ENCODE data around the gene FSHB.
"Not testable (repeated sequence)": the region's sequence is repeated elsewhere in the genome, so short reads cannot be mapped to it uniquely, and the experiment has no call there.

FSHB gene

DNA sequence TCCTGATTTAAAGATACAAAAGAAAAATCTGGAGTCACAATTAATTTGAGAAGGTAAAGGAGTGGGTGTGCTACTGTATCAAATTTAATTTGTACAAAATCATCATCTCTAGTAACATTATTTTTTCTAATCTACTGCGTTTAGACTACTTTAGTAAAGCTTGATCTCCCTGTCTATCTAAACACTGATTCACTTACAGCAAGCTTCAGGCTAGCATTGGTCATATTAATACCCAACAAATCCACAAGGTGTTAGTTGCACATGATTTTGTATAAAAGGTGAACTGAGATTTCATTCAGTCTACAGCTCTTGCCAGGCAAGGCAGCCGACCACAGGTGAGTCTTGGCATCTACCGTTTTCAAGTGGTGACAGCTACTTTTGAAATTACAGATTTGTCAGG lies at the start of gene FSHB:
TSS of gene FSHB (plus strand) at position 301 of the 400 bp plus-strand sequence. CDS start 889 bp downstream, outside the sequence.
- H3K4me1 ChIP-seq (ENCODE audit: control insufficient read depth, insufficient read depth, low read length), result no peaks in the 10 kb centered on the region
- no peak within 1 kb of the TSS for H3K4me3 ChIP-seq (ENCODE audit: low read length)
- H3K9ac ChIP-seq (ENCODE audit: low read length), result no peak within 1 kb of the TSS
- no peaks in the 10 kb centered on the region for H3K36me3 ChIP-seq (ENCODE audit: control insufficient read depth, insufficient read depth, low read length)
- H3K27ac ChIP-seq (ENCODE audit: low read depth, low read length), result no peak within 1 kb of the TSS
- H3K27me3 ChIP-seq (ENCODE audit: control insufficient read depth, insufficient read depth, low read length), result no peaks in the 10 kb centered on the region

DNA sequence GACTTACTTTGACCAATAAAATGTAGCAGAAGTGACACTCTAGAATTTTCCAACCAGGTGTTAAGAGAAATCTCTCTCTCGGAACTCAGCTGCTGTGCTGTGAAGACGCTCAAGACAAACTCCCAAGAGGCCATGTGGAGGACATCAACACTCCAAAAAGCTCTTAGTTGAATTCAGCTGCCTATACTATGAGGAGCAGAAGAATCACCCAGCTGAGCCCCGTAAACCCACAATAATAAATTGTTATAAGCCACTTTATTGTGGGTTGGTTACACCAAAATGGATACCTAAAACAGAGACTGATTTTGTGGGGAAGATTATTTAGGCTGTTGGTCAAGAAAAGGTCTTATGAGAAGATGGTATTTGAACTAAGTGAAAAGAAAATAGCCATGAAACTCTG lies 44.1 kb upstream of the FSHB start:
- Histone ChIP-seq H3K4me1 (ENCODE audit: control insufficient read depth, insufficient read depth, low read length) (no peaks in the 10 kb centered on the region), H3K4me3 (ENCODE audit: low read length) (no peak overlapping the region), H3K27ac (ENCODE audit: low read depth, low read length) (no peak overlapping the region), H3K27me3 (ENCODE audit: control insufficient read depth, insufficient read depth, low read length) (no peaks in the 10 kb centered on the region), H3K36me3 (ENCODE audit: control insufficient read depth, insufficient read depth, low read length) (no peaks in the 10 kb centered on the region), H3K9ac (ENCODE audit: low read length) (no peak overlapping the region)

DNA sequence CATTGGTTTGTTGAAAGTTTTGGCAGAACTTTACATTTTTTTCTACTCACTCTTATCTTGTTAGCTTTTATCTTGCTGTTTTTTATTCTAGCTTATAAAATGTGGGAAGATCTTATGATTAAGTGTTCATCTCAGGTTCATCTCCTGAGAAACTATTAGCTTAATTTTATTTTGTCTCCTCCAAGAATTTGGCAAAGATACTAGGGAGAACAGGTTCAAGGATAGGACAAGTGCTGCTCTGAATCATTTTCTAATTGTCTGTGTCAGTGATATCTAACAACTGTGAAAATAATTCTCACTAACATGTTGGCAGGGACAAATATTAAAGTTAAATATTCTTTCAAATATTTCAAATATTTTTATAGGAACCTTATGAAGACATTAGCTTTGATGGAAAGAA lies 38.2 kb upstream of the FSHB start:
- Histone ChIP-seq H3K4me3 (ENCODE audit: low read length) (no peak overlapping the region), H3K4me1 (ENCODE audit: control insufficient read depth, insufficient read depth, low read length) (no peaks in the 10 kb centered on the region), H3K27me3 (ENCODE audit: control insufficient read depth, insufficient read depth, low read length) (no peaks in the 10 kb centered on the region), H3K9ac (ENCODE audit: low read length) (no peak overlapping the region), H3K27ac (ENCODE audit: low read depth, low read length) (no peak overlapping the region), H3K36me3 (ENCODE audit: control insufficient read depth, insufficient read depth, low read length) (no peaks in the 10 kb centered on the region)

- no peak overlapping the region for H3K9ac ChIP-seq (ENCODE audit: low read length)
- H3K36me3 ChIP-seq (ENCODE audit: control insufficient read depth, insufficient read depth, low read length), result no peaks in the 10 kb centered on the region
- no peak overlapping the region for H3K4me3 ChIP-seq (ENCODE audit: low read length)
- no peaks in the 10 kb centered on the region for H3K4me1 ChIP-seq (ENCODE audit: control insufficient read depth, insufficient read depth, low read length)
- H3K27ac ChIP-seq (ENCODE audit: low read depth, low read length), result no peak overlapping the region
- no peaks in the 10 kb centered on the region for H3K27me3 ChIP-seq (ENCODE audit: control insufficient read depth, insufficient read depth, low read length)
Observed at GRCh38 chr11:30196400-30197206, 34.2 kb upstream of the FSHB start.

DNA sequence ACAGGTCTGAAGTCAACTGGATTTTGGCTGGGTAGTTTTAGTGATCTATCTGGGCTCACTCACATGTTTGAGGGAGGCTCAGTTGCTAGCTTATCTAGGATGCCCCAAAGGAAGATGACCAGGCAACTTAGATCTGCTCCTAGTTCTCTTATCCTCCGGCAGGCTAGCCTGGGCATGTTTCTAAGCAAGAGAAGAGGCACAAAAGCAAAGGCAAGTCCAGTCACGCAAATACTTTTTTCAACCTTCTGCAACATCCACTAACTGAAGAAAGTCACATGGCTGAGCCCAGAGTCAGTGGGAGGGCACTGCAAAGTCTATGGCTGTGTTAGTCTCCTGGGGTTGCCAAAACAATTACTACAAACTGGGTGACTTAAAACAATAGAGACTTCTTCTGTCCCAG lies 32.9 kb upstream of the FSHB start:
- H3K27ac ChIP-seq (ENCODE audit: low read depth, low read length), result no peak overlapping the region
- no peak overlapping the region for H3K9ac ChIP-seq (ENCODE audit: low read length)
- no peaks in the 10 kb centered on the region for H3K36me3 ChIP-seq (ENCODE audit: control insufficient read depth, insufficient read depth, low read length)
- no peaks in the 10 kb centered on the region for H3K4me1 ChIP-seq (ENCODE audit: control insufficient read depth, insufficient read depth, low read length)
- no peak overlapping the region for H3K4me3 ChIP-seq (ENCODE audit: low read length)
- H3K27me3 ChIP-seq (ENCODE audit: control insufficient read depth, insufficient read depth, low read length), result no peaks in the 10 kb centered on the region

DNA sequence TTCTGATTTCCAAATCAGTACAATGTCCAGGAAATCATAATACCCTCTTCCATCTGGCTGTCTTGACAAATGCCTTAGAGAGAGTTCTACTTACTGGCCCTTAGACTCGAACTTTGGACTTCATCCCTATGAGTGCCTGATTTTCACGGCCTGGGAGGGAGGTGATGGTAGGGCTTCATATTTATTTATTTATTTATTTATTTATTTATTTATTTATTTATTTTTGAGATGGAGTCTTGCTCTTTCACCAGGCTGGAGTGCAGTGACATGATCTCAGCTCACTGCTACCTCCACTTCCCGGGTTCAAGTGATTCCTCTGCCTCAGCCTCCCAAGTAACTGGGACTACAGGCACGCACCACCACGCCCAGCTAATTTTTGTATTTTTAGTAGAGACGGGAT lies 27.8 kb upstream of the FSHB start:
- H3K27me3 ChIP-seq (ENCODE audit: control insufficient read depth, insufficient read depth, low read length); H3K4me3 ChIP-seq (ENCODE audit: low read length); H3K4me1 ChIP-seq (ENCODE audit: control insufficient read depth, insufficient read depth, low read length); H3K36me3 ChIP-seq (ENCODE audit: control insufficient read depth, insufficient read depth, low read length); H3K27ac ChIP-seq (ENCODE audit: low read depth, low read length); H3K9ac ChIP-seq (ENCODE audit: low read length): not testable (repeated sequence)

GRCh38 chr11:30203850-30204249 lies 27.0 kb upstream of the FSHB start:
- H3K4me1 ChIP-seq (ENCODE audit: control insufficient read depth, insufficient read depth, low read length), result no peaks in the 10 kb centered on the region
- H3K36me3 ChIP-seq (ENCODE audit: control insufficient read depth, insufficient read depth, low read length), result no peaks in the 10 kb centered on the region
- no peak overlapping the region for H3K4me3 ChIP-seq (ENCODE audit: low read length)
- H3K27me3 ChIP-seq (ENCODE audit: control insufficient read depth, insufficient read depth, low read length), result no peaks in the 10 kb centered on the region
- no peak overlapping the region for H3K27ac ChIP-seq (ENCODE audit: low read depth, low read length)
- H3K9ac ChIP-seq (ENCODE audit: low read length), result no peak overlapping the region

GRCh38 chr11:30206249-30206996 lies 24.4 kb upstream of the FSHB start:
- Histone ChIP-seq H3K27ac (ENCODE audit: low read depth, low read length) (no peak overlapping the region), H3K36me3 (ENCODE audit: control insufficient read depth, insufficient read depth, low read length) (no peaks in the 10 kb centered on the region), H3K4me1 (ENCODE audit: control insufficient read depth, insufficient read depth, low read length) (no peaks in the 10 kb centered on the region), H3K4me3 (ENCODE audit: low read length) (no peak overlapping the region), H3K9ac (ENCODE audit: low read length) (no peak overlapping the region), H3K27me3 (ENCODE audit: control insufficient read depth, insufficient read depth, low read length) (no peaks in the 10 kb centered on the region)

- Histone ChIP-seq H3K4me1 (ENCODE audit: control insufficient read depth, insufficient read depth, low read length) (no peaks in the 10 kb centered on the region), H3K27me3 (ENCODE audit: control insufficient read depth, insufficient read depth, low read length) (no peaks in the 10 kb centered on the region), H3K36me3 (ENCODE audit: control insufficient read depth, insufficient read depth, low read length) (no peaks in the 10 kb centered on the region), H3K4me3 (ENCODE audit: low read length) (no peak overlapping the region), H3K27ac (ENCODE audit: low read depth, low read length) (no peak overlapping the region), H3K9ac (ENCODE audit: low read length) (no peak overlapping the region)
Observed at GRCh38 chr11:30210357-30210756, 20.5 kb upstream of the FSHB start.

DNA sequence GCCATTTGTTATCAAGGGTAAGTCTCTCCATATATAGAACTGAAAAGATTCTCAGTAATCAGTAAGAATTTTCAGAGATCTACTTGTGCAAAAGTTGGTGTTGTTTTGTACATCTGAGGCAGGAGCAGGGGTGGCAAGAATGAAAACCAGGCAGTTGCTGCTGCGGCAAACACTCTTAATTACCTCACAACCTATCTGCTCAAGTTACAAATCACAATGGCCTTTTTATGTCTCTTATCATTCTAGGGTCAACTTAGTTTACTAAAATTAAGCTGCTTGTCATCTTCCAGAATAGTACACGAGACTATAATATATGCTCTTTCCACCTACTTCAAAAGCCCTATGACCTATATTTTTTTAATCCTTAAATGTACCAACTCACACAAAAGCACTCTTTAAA lies 14.3 kb upstream of the FSHB start:
- Histone ChIP-seq H3K36me3 (ENCODE audit: control insufficient read depth, insufficient read depth, low read length) (no peaks in the 10 kb centered on the region), H3K9ac (ENCODE audit: low read length) (no peak overlapping the region), H3K4me3 (ENCODE audit: low read length) (no peak overlapping the region), H3K27ac (ENCODE audit: low read depth, low read length) (no peak overlapping the region), H3K27me3 (ENCODE audit: control insufficient read depth, insufficient read depth, low read length) (no peaks in the 10 kb centered on the region), H3K4me1 (ENCODE audit: control insufficient read depth, insufficient read depth, low read length) (no peaks in the 10 kb centered on the region)

GRCh38 chr11:30218278-30218677 lies 12.5 kb upstream of the FSHB start:
- Histone ChIP-seq H3K9ac (ENCODE audit: low read length) (no peak overlapping the region), H3K27me3 (ENCODE audit: control insufficient read depth, insufficient read depth, low read length) (no peaks in the 10 kb centered on the region), H3K36me3 (ENCODE audit: control insufficient read depth, insufficient read depth, low read length) (no peaks in the 10 kb centered on the region), H3K4me3 (ENCODE audit: low read length) (no peak overlapping the region), H3K4me1 (ENCODE audit: control insufficient read depth, insufficient read depth, low read length) (no peaks in the 10 kb centered on the region), H3K27ac (ENCODE audit: low read depth, low read length) (no peak overlapping the region)

DNA sequence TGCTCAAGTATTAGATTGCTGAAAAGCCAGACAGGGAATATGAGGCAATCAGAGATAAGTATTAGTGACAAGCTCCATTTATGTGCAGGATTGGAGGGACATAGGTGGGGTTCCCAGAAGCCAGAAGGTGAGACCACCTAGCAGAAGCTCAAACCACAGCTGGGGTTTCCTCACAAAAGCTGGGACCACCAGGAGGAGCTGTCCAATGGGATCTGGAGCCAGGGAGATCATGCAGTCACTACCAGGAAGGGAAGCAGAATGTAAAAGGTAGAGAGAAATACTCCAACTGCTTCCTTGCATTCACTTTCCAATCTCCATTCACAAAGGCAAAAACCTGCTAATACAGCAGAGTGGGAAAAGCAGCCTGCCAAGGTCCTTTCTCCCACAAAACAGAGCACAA lies 5.2 kb upstream of the FSHB start:
- H3K27me3 ChIP-seq (ENCODE audit: control insufficient read depth, insufficient read depth, low read length), result no peaks in the 10 kb centered on the region
- no peak overlapping the region for H3K4me3 ChIP-seq (ENCODE audit: low read length)
- no peaks in the 10 kb centered on the region for H3K36me3 ChIP-seq (ENCODE audit: control insufficient read depth, insufficient read depth, low read length)

More for the DNA sequence above, 5.2 kb upstream of the FSHB start:
- H3K4me1 ChIP-seq (ENCODE audit: control insufficient read depth, insufficient read depth, low read length), result no peaks in the 10 kb centered on the region
- no peak overlapping the region for H3K9ac ChIP-seq (ENCODE audit: low read length)
- no peak overlapping the region for H3K27ac ChIP-seq (ENCODE audit: low read depth, low read length)
